K562 (cell line): Measurements from ENCODE around the gene CDC42EP1. TPM values are rescaled to one million over a fixed set of nuclear protein-coding genes. Genes with fewer than 3 reads are reported as not detected.

Source experiments
- BRCA1 ChIP-seq, 2 experiments: fragments of 450-650 bp in 1 of 2; sonication (generic) in 1 of 2; formaldehyde crosslinking in 1 of 2; IDR thresholded peaks; 2 replicates each; pipeline versions ENCODE4 v1.5.0 to v1.6.1; 2017 to 2020; ENCODE audit warnings: mild to moderate bottlenecking in 1 of 2, missing genetic modification reagents in 1 of 2
- E2F3 ChIP-seq: fragments of 250-450 bp; sonication (Bioruptor Pico); IDR thresholded peaks from 2 replicates; pipeline ENCODE4 v1.4.0; 2020; ENCODE audit warnings: mild to moderate bottlenecking
- ETV5 ChIP-seq: sonication (generic); formaldehyde crosslinking; IDR thresholded peaks from 2 replicates; pipeline ENCODE4 v1.4.0; 2020; ENCODE audit warnings: low read depth, mild to moderate bottlenecking, missing genetic modification reagents
- FOXA3 ChIP-seq, 2 experiments: fragments of 450-650 bp in 1 of 2; sonication (generic) in 1 of 2; formaldehyde crosslinking; IDR thresholded peaks in 1 of 2; conservative IDR thresholded peaks in 1 of 2; 2 replicates each; pipeline versions ENCODE4 v1.4.0 to v1.8.0; 2020 to 2022; ENCODE audit warnings: mild to moderate bottlenecking in 2 of 2, missing genetic modification reagents in 1 of 2
- FOXP1 ChIP-seq: sonication (generic); formaldehyde crosslinking; IDR thresholded peaks from 2 replicates; pipeline ENCODE4 v1.8.0; 2022; ENCODE audit warnings: mild to moderate bottlenecking, missing genetic modification reagents
- KAT2B ChIP-seq: IDR thresholded peaks from one replicate; pipeline ENCODE4 v1.6.1; 2012; ENCODE audit warnings: low read depth, mild to moderate bottlenecking, control low read depth, inconsistent platforms, low read length, moderate library complexity
- NFRKB ChIP-seq: fragments of 450-650 bp; IDR thresholded peaks from 2 replicates; pipeline ENCODE4 v1.6.1; 2016; ENCODE audit warnings: low read depth
- RCOR1 ChIP-seq, 2 experiments: IDR thresholded peaks; 2 replicates each; pipeline ENCODE4 v1.6.1; 2012; ENCODE audit warnings: low read depth in 2 of 2, low read length in 2 of 2, borderline replicate concordance in 1 of 2, improper control_type of control experiment in 1 of 2
- SNIP1 ChIP-seq: fragments of 450-650 bp; IDR thresholded peaks from 2 replicates; pipeline ENCODE4 v1.7.1; 2017; ENCODE audit warnings: low read depth, mild to moderate bottlenecking
- TARDBP ChIP-seq: fragments of 450-650 bp; IDR thresholded peaks from 2 replicates; pipeline ENCODE4 v1.6.1; 2016
- polyA plus RNA-seq, 8 experiments: library from polyadenylated mRNA; depleted of rRNA in 4 of 8; stranded (reverse) in 5 of 8; unstranded in 3 of 8; fragments of >200 nt; fragmentation: Nextera tagmentation in 2 of 8; fragmentation: Illumina TruSeq in 1 of 8; extraction: Ambion mirVana in 2 of 8; extraction: Trizol in 1 of 8; gene quantifications; 2 replicates each; pipeline versions ENCODE4 v1.2.1 to v1.2.3, GENCODE V29; 2011 to 2014; ENCODE audit warnings: inconsistent platforms in 1 of 8, missing spikeins in 1 of 8
- total RNA-seq, 7 experiments: library from RNA; depleted of rRNA in 6 of 7; stranded (reverse); fragments of >200 nt in 6 of 7; fragmentation: Illumina TruSeq in 2 of 7; extraction: Trizol in 2 of 7; gene quantifications; 2 replicates each; pipeline versions ENCODE4 v1.2.1 to v1.2.3, GENCODE V29; 2011 to 2021; ENCODE audit warnings: low replicate concordance in 1 of 7
- TF ChIP-seq, protein P1 (sequence below): fragments of 250-450 bp; sonication (Bioruptor Pico); IDR thresholded peaks from 2 replicates; pipeline ENCODE4 v1.5.0; 2022; ENCODE audit warnings: mild to moderate bottlenecking
- TF ChIP-seq, protein P2 (sequence below), 2 experiments: IDR thresholded peaks; 2 replicates each; pipeline ENCODE4 v1.6.1; 2011; ENCODE audit warnings: borderline replicate concordance in 1 of 2, control low read depth in 1 of 2, low read depth in 1 of 2, low read length in 1 of 2, mild to moderate bottlenecking in 1 of 2, mixed read lengths in 1 of 2, moderate library complexity in 1 of 2; ENCODE audit not compliant: insufficient read depth in 1 of 2, insufficient read length in 1 of 2, poor library complexity in 1 of 2, severe bottlenecking in 1 of 2; ENCODE audit errors: extremely low read depth in 1 of 2
- TF ChIP-seq, protein P3 (sequence below): fragments of 450-650 bp; IDR thresholded peaks from 2 replicates; pipeline ENCODE4 v1.6.1; 2017; ENCODE audit warnings: antibody characterized with exemption, mild to moderate bottlenecking
- TF ChIP-seq, protein P4 (sequence below), 2 experiments: fragments of 150-350 bp in 1 of 2; IDR thresholded peaks; 2 replicates each; pipeline ENCODE4 v1.6.1; 2012 to 2016; ENCODE audit warnings: low read depth in 2 of 2, low read length in 2 of 2, mild to moderate bottlenecking in 1 of 2, moderate library complexity in 1 of 2

The CDC42EP1 gene
- total and polyA plus RNA-seq, 9 of the 15 experiments (the other 6 are each of a cell fraction or from before 2014, with no cell fraction given) = 0.67 to 70.2 (median 7.3) TPM

DNA sequence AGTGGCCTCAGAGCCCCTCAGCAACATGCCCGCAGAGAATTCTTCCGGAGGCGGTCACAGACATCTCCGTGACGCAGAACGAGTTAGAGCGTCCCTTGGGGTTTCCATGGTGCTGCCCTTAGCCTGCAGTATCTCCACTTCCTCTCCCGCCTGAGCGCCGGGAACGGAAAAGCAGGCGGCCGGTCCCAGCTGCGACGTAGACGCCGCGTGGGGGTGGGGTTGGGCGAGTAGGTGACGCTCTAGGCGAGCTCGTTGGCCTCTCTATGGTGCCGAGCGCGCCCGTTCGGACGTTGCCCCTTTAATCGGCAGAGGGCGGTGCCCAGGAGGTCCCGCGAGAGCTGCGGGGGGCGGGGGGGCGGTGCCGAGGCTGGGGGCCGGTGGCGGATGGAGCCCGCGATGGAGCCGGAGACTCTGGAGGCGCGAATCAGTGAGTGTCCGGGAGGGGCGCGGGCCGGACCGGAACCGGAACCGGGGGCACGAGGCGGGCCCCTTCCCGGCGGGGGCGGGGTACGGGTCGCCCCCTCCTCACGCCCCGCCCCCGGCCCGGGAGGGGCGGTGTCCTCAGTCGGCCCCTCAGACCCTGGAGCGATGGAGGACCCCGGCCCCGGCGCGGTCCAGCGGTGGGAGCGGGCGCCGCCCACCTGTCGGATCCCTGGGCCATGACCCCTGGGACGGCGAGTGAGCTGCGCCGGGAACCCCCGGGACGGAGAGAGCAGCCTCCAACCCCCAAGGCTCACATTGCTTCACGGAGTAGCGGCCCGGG is 48.4 kb downstream of the CDC42EP1 start, which contains the start of gene GGA1 (continued):
- TF ChIP-seq KAT2B (no peak), TARDBP (0 out of 2 replicates have a peak, but pooled peaks have one; percentile 43), ETV5 (CRISPR knock-in tag) (peak; percentile 84; the same call in 1 of the 2 replicates), FOXP1 (CRISPR knock-in tag) (peak; percentile 99), E2F3 (CRISPR knock-in tag) (0 out of 2 replicates have a peak, but pooled peaks have one; percentile 34), FOXA3 (CRISPR knock-in tag; conservative IDR thresholded peaks at IDR 0.05 in 1 of 2, IDR thresholded peaks at IDR 0.05 in 1 of 2) (peak in 1 of 2 experiments; percentile 80; a peak in 1 of 4 replicates), SNIP1 (peak; percentile 97), RCOR1 (IDR thresholded peaks at IDR 0.05; ENCODE audit: borderline replicate concordance in 1 of 2, low read depth in 2 of 2, low read length in 2 of 2) (0 out of 4 replicates have a peak, but pooled peaks of 1 of the 2 experiments have one; percentile 5), BRCA1 (IDR thresholded peaks at IDR 0.05) (no peak), BRCA1 (CRISPR knock-in tag; IDR thresholded peaks at IDR 0.05) (no peak), NFRKB (peak; percentile 73; the same call in 1 of the 2 replicates)
- TF ChIP-seq, protein P1, sequence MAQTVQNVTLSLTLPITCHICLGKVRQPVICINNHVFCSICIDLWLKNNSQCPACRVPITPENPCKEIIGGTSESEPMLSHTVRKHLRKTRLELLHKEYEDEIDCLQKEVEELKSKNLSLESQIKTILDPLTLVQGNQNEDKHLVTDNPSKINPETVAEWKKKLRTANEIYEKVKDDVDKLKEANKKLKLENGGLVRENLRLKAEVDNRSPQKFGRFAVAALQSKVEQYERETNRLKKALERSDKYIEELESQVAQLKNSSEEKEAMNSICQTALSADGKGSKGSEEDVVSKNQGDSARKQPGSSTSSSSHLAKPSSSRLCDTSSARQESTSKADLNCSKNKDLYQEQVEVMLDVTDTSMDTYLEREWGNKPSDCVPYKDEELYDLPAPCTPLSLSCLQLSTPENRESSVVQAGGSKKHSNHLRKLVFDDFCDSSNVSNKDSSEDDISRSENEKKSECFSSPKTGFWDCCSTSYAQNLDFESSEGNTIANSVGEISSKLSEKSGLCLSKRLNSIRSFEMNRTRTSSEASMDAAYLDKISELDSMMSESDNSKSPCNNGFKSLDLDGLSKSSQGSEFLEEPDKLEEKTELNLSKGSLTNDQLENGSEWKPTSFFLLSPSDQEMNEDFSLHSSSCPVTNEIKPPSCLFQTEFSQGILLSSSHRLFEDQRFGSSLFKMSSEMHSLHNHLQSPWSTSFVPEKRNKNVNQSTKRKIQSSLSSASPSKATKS = no peak
- TF ChIP-seq, protein P2, sequence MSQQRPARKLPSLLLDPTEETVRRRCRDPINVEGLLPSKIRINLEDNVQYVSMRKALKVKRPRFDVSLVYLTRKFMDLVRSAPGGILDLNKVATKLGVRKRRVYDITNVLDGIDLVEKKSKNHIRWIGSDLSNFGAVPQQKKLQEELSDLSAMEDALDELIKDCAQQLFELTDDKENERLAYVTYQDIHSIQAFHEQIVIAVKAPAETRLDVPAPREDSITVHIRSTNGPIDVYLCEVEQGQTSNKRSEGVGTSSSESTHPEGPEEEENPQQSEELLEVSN (IDR thresholded peaks at IDR 0.05; ENCODE audit: borderline replicate concordance in 1 of 2, extremely low read depth in 1 of 2, insufficient read depth in 1 of 2, insufficient read length in 1 of 2, low read depth in 1 of 2, low read length in 1 of 2, poor library complexity in 1 of 2, severe bottlenecking in 1 of 2) = peak; percentile 84 to 89
- TF ChIP-seq, protein P3, sequence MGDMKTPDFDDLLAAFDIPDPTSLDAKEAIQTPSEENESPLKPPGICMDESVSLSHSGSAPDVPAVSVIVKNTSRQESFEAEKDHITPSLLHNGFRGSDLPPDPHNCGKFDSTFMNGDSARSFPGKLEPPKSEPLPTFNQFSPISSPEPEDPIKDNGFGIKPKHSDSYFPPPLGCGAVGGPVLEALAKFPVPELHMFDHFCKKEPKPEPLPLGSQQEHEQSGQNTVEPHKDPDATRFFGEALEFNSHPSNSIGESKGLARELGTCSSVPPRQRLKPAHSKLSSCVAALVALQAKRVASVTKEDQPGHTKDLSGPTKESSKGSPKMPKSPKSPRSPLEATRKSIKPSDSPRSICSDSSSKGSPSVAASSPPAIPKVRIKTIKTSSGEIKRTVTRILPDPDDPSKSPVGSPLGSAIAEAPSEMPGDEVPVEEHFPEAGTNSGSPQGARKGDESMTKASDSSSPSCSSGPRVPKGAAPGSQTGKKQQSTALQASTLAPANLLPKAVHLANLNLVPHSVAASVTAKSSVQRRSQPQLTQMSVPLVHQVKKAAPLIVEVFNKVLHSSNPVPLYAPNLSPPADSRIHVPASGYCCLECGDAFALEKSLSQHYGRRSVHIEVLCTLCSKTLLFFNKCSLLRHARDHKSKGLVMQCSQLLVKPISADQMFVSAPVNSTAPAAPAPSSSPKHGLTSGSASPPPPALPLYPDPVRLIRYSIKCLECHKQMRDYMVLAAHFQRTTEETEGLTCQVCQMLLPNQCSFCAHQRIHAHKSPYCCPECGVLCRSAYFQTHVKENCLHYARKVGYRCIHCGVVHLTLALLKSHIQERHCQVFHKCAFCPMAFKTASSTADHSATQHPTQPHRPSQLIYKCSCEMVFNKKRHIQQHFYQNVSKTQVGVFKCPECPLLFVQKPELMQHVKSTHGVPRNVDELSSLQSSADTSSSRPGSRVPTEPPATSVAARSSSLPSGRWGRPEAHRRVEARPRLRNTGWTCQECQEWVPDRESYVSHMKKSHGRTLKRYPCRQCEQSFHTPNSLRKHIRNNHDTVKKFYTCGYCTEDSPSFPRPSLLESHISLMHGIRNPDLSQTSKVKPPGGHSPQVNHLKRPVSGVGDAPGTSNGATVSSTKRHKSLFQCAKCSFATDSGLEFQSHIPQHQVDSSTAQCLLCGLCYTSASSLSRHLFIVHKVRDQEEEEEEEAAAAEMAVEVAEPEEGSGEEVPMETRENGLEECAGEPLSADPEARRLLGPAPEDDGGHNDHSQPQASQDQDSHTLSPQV = no peak
- TF ChIP-seq, protein P4, sequence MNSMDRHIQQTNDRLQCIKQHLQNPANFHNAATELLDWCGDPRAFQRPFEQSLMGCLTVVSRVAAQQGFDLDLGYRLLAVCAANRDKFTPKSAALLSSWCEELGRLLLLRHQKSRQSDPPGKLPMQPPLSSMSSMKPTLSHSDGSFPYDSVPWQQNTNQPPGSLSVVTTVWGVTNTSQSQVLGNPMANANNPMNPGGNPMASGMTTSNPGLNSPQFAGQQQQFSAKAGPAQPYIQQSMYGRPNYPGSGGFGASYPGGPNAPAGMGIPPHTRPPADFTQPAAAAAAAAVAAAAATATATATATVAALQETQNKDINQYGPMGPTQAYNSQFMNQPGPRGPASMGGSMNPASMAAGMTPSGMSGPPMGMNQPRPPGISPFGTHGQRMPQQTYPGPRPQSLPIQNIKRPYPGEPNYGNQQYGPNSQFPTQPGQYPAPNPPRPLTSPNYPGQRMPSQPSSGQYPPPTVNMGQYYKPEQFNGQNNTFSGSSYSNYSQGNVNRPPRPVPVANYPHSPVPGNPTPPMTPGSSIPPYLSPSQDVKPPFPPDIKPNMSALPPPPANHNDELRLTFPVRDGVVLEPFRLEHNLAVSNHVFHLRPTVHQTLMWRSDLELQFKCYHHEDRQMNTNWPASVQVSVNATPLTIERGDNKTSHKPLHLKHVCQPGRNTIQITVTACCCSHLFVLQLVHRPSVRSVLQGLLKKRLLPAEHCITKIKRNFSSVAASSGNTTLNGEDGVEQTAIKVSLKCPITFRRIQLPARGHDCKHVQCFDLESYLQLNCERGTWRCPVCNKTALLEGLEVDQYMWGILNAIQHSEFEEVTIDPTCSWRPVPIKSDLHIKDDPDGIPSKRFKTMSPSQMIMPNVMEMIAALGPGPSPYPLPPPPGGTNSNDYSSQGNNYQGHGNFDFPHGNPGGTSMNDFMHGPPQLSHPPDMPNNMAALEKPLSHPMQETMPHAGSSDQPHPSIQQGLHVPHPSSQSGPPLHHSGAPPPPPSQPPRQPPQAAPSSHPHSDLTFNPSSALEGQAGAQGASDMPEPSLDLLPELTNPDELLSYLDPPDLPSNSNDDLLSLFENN (IDR thresholded peaks at IDR 0.05; ENCODE audit: low read depth in 2 of 2, low read length in 2 of 2) = no peak
